Stimulated activated naive CD8-positive, alpha-beta T cell treated with anti-CD3 and anti-CD28 coated beads, Interleukin-15, Interleukin-2, amounts not matched to agents 100 ng/mL and 50 ng/mL, for 24 hours (primary cell): ENCODE data around the gene NLRP12.
"Not testable (repeated sequence)": the region's sequence is repeated elsewhere in the genome, so short reads cannot be mapped to it uniquely, and the experiment has no call there.

ENCODE experiments used
- H3K27ac Mint-ChIP-seq: one replicate; pipeline ENCODE4 v1.8.0; 2021; ENCODE audit warnings: mild to moderate bottlenecking, mixed read lengths
- H3K27me3 Mint-ChIP-seq: one replicate; pipeline ENCODE4 v1.8.0; 2021; ENCODE audit warnings: mixed read lengths
- H3K36me3 Mint-ChIP-seq: one replicate; pipeline ENCODE4 v1.8.0; 2021; ENCODE audit warnings: low read depth, mixed read lengths
- H3K4me1 Mint-ChIP-seq: one replicate; pipeline ENCODE4 v1.8.0; 2021; ENCODE audit warnings: low read depth, mixed read lengths
- H3K4me3 Mint-ChIP-seq: one replicate; pipeline ENCODE4 v1.8.0; 2021; ENCODE audit warnings: mild to moderate bottlenecking, mixed read lengths
- H3K9me3 Mint-ChIP-seq: one replicate; pipeline ENCODE4 v1.8.0; 2021; ENCODE audit warnings: mixed read lengths

The NLRP12 gene

GRCh38 chr19:53809518-53810186 is 14.5 kb downstream of the NLRP12 start:
- no peaks in the 10 kb centered on the region for H3K9me3 Mint-ChIP-seq
- H3K27me3 Mint-ChIP-seq: no peaks in the 10 kb centered on the region
- H3K4me1 Mint-ChIP-seq: no peaks in the 10 kb centered on the region
- H3K36me3 Mint-ChIP-seq: no peaks in the 10 kb centered on the region
- no peak overlapping the region for H3K27ac Mint-ChIP-seq
- no peak overlapping the region for H3K4me3 Mint-ChIP-seq

- Mint-ChIP-seq H3K36me3 (no peaks in the 10 kb centered on the region), H3K27ac (no peak overlapping the region), H3K4me1 (no peaks in the 10 kb centered on the region), H3K9me3 (no peaks in the 10 kb centered on the region), H3K27me3 (no peaks in the 10 kb centered on the region), H3K4me3 (no peak overlapping the region)
Observed at GRCh38 chr19:53808710-53809125, 15.4 kb downstream of the NLRP12 start.

- no peak overlapping the region for H3K27ac Mint-ChIP-seq
- no peaks in the 10 kb centered on the region for H3K27me3 Mint-ChIP-seq
- H3K9me3 Mint-ChIP-seq: no peaks in the 10 kb centered on the region
- H3K36me3 Mint-ChIP-seq: no peaks in the 10 kb centered on the region
- H3K4me1 Mint-ChIP-seq: no peaks in the 10 kb centered on the region
- no peak overlapping the region for H3K4me3 Mint-ChIP-seq
Observed at GRCh38 chr19:53801257-53801656, 22.9 kb downstream of the NLRP12 start.

- H3K27ac Mint-ChIP-seq: no peak overlapping the region
- no peak overlapping the region for H3K4me3 Mint-ChIP-seq
- H3K36me3 Mint-ChIP-seq: no peaks in the 10 kb centered on the region
- no peaks in the 10 kb centered on the region for H3K9me3 Mint-ChIP-seq
- no peaks in the 10 kb centered on the region for H3K27me3 Mint-ChIP-seq
- H3K4me1 Mint-ChIP-seq: no peaks in the 10 kb centered on the region
Observed at GRCh38 chr19:53795019-53795418, 29.1 kb downstream of the NLRP12 start.

GRCh38 chr19:53792721-53793433 is 31.2 kb downstream of the NLRP12 start:
- Mint-ChIP-seq H3K4me3 (no peak overlapping the region), H3K27me3 (no peaks in the 10 kb centered on the region), H3K27ac (no peak overlapping the region), H3K36me3 (no peaks in the 10 kb centered on the region), H3K4me1 (no peaks in the 10 kb centered on the region), H3K9me3 (no peaks in the 10 kb centered on the region)

- H3K4me3 Mint-ChIP-seq: no peak overlapping the region
- no peaks in the 10 kb centered on the region for H3K36me3 Mint-ChIP-seq
- H3K27me3 Mint-ChIP-seq: peaks cover 15% of the 10 kb centered on the region
- no peaks in the 10 kb centered on the region for H3K9me3 Mint-ChIP-seq
- H3K4me1 Mint-ChIP-seq: no peaks in the 10 kb centered on the region
- no peak overlapping the region for H3K27ac Mint-ChIP-seq
Observed at GRCh38 chr19:53789708-53790678, 34.1 kb downstream of the NLRP12 start.

- H3K27ac Mint-ChIP-seq: no peak overlapping the region
- H3K4me1 Mint-ChIP-seq: no peaks in the 10 kb centered on the region
- H3K4me3 Mint-ChIP-seq: no peak overlapping the region
- H3K9me3 Mint-ChIP-seq: no peaks in the 10 kb centered on the region
- H3K27me3 Mint-ChIP-seq: peaks cover 16% of the 10 kb centered on the region
- no peaks in the 10 kb centered on the region for H3K36me3 Mint-ChIP-seq
Observed at GRCh38 chr19:53787266-53787665, 36.8 kb downstream of the NLRP12 start.

- Mint-ChIP-seq H3K27ac (no peak overlapping the region), H3K9me3 (no peaks in the 10 kb centered on the region), H3K4me3 (no peak overlapping the region), H3K27me3 (peaks cover 16% of the 10 kb centered on the region), H3K4me1 (no peaks in the 10 kb centered on the region), H3K36me3 (no peaks in the 10 kb centered on the region)
Observed at GRCh38 chr19:53786744-53787143, 37.4 kb downstream of the NLRP12 start.

GRCh38 chr19:53785196-53785889 is 38.8 kb downstream of the NLRP12 start:
- no peaks in the 10 kb centered on the region for H3K36me3 Mint-ChIP-seq
- peaks cover 16% of the 10 kb centered on the region for H3K27me3 Mint-ChIP-seq
- H3K27ac Mint-ChIP-seq: no peak overlapping the region
- no peaks in the 10 kb centered on the region for H3K9me3 Mint-ChIP-seq
- H3K4me1 Mint-ChIP-seq: no peaks in the 10 kb centered on the region
- no peak overlapping the region for H3K4me3 Mint-ChIP-seq

- Mint-ChIP-seq H3K27me3 (peaks cover 16% of the 10 kb centered on the region), H3K9me3 (no peaks in the 10 kb centered on the region), H3K27ac (no peak overlapping the region), H3K4me1 (no peaks in the 10 kb centered on the region), H3K36me3 (no peaks in the 10 kb centered on the region), H3K4me3 (no peak overlapping the region)
Observed at GRCh38 chr19:53782698-53783097, 41.4 kb downstream of the NLRP12 start.

GRCh38 chr19:53781332-53781731 is 42.8 kb downstream of the NLRP12 start:
- not testable (repeated sequence) for H3K9me3 Mint-ChIP-seq, H3K4me1 Mint-ChIP-seq, H3K36me3 Mint-ChIP-seq, H3K4me3 Mint-ChIP-seq, H3K27ac Mint-ChIP-seq, H3K27me3 Mint-ChIP-seq

- H3K27me3 Mint-ChIP-seq: peaks cover 6% of the 10 kb centered on the region
- H3K4me1 Mint-ChIP-seq: no peaks in the 10 kb centered on the region
- H3K9me3 Mint-ChIP-seq: no peaks in the 10 kb centered on the region
- H3K4me3 Mint-ChIP-seq: no peak overlapping the region
- H3K36me3 Mint-ChIP-seq: no peaks in the 10 kb centered on the region
- no peak overlapping the region for H3K27ac Mint-ChIP-seq
Observed at GRCh38 chr19:53780506-53780905, 43.6 kb downstream of the NLRP12 start.

GRCh38 chr19:53775524-53775923 is 48.6 kb downstream of the NLRP12 start:
- Mint-ChIP-seq H3K36me3 (no peaks in the 10 kb centered on the region), H3K27me3 (peaks cover 7% of the 10 kb centered on the region), H3K9me3 (no peaks in the 10 kb centered on the region), H3K27ac (no peak overlapping the region), H3K4me1 (no peaks in the 10 kb centered on the region), H3K4me3 (no peak overlapping the region)

- H3K4me1 Mint-ChIP-seq, H3K27ac Mint-ChIP-seq: not testable (repeated sequence)
Observed at GRCh38 chr19:53774491-53774890, 49.6 kb downstream of the NLRP12 start.

More at GRCh38 chr19:53774491-53774890, 49.6 kb downstream of the NLRP12 start:
- not testable (repeated sequence) for H3K36me3 Mint-ChIP-seq, H3K27me3 Mint-ChIP-seq, H3K9me3 Mint-ChIP-seq, H3K4me3 Mint-ChIP-seq
